ENCODE data around the gene SHB.

Gene SHB

DNA sequence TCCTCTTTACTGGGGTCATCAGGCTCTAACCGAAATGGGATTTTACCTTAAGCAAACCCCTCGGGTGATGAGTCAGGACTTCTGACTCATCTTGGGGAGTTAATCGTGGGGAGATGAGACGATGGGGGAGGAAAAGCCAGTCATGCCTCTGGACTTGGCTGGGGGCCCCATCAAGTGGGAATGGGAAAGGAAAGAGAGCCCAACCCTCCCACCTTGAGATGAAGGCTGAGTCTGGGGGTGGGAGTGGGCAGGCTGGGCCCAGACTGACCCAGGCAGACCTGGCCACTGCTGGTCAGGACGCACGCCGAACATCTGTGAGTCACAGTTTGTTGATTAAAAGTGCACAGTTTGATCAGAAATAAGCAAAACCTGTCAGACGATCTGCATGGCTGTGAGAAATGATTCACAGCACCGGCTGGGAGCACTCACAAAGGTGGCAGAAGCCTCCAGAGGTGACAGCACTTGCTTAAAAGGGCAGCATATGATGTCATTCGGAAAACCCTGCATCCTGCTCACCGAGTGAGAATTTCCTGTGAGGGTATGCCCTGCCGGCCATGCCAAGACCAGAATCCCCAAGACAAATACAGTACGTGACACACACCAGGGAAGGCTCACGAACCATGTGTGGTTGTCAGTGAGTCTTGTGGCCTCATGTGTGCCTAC is 115.1 kb downstream of the SHB start:
- intact Hi-C loops (cut with DNase I; ENCODE audit: low total_unique reads) = loop anchor here (10.0 kb wide), 1 partner anchor 61 kb away; no protein-coding TSS in a partner anchor
- no peaks in the 10 kb centered on the region for H3K27me3 ChIP-seq
- no peaks in the 10 kb centered on the region for H3K9me3 ChIP-seq
- TF ChIP-seq, protein P1, sequence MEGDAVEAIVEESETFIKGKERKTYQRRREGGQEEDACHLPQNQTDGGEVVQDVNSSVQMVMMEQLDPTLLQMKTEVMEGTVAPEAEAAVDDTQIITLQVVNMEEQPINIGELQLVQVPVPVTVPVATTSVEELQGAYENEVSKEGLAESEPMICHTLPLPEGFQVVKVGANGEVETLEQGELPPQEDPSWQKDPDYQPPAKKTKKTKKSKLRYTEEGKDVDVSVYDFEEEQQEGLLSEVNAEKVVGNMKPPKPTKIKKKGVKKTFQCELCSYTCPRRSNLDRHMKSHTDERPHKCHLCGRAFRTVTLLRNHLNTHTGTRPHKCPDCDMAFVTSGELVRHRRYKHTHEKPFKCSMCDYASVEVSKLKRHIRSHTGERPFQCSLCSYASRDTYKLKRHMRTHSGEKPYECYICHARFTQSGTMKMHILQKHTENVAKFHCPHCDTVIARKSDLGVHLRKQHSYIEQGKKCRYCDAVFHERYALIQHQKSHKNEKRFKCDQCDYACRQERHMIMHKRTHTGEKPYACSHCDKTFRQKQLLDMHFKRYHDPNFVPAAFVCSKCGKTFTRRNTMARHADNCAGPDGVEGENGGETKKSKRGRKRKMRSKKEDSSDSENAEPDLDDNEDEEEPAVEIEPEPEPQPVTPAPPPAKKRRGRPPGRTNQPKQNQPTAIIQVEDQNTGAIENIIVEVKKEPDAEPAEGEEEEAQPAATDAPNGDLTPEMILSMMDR (IDR thresholded peaks at IDR 0.05) = no peak
- peaks cover 7 to 21% (median 15%) of the 10 kb centered on the region in 3 donors for H3K36me3 ChIP-seq
- no peak overlapping the region for H3K4me3 ChIP-seq
- peak overlapping the region; percentile 42 to 54 for H3K27ac ChIP-seq
- DNase-seq = no peak
- peaks cover 0 to 33% (median 15%) of the 10 kb centered on the region in 4 donors for H3K4me1 ChIP-seq

DNA sequence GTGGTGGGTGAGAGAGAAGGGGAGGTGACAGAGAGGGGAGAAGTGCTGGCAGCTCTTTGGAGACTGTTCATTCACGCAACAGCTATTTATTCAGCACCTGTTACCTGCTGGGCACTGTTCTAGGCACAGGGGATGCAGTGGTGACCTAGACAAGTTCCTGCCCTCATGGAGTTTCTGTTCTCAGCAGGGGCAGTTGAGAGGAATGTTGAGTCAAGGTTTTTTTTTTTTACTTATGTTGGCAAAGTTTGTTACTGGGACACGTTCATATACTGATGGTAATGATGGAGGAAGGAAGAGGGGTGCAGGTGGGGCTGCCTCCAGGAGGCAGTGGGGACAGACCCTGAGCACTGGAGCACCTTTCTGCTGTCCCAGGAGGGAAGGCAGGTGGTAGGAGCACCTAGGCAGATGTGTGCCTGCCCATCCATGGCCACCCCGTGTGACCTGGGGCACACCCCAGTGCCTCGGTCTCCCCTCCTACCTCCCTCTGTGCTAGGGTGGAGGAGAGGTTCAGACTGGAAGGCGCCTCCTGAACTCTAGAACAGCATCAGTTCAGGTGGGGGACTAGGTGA is 115.7 kb downstream of the SHB start:
- DNase-seq = no peak
- H3K4me3 ChIP-seq = no peak overlapping the region
- intact Hi-C loops (cut with DNase I; ENCODE audit: low total_unique reads) = loop anchor here (10.0 kb wide), 1 partner anchor 62 kb away; no protein-coding TSS in a partner anchor
- no peaks in the 10 kb centered on the region for H3K9me3 ChIP-seq
- H3K27ac ChIP-seq = peak overlapping the region; percentile 42 to 54
- no peaks in the 10 kb centered on the region for H3K27me3 ChIP-seq
- peaks cover 7 to 25% (median 15%) of the 10 kb centered on the region in 3 donors for H3K36me3 ChIP-seq
- peaks cover 0 to 39% (median 18%) of the 10 kb centered on the region in 4 donors for H3K4me1 ChIP-seq
- TF ChIP-seq, protein P1 (IDR thresholded peaks at IDR 0.05) = no peak

GRCh38 chr9:37952731-37953130 is 116.3 kb downstream of the SHB start:
- peaks cover 7 to 25% (median 16%) of the 10 kb centered on the region in 3 donors for H3K36me3 ChIP-seq
- H3K27me3 ChIP-seq = no peaks in the 10 kb centered on the region
- intact Hi-C loops (cut with DNase I; ENCODE audit: low total_unique reads) = loop anchor here (10.0 kb wide), 1 partner anchor 62 kb away; no protein-coding TSS in a partner anchor
- H3K4me1 ChIP-seq = peaks cover 0 to 45% (median 23%) of the 10 kb centered on the region in 4 donors
- H3K27ac ChIP-seq = peak overlapping the region; percentile 42 to 54
- DNase-seq = no peak
- no peak overlapping the region for H3K4me3 ChIP-seq
- TF ChIP-seq, protein P1 (IDR thresholded peaks at IDR 0.05) = no peak
- no peaks in the 10 kb centered on the region for H3K9me3 ChIP-seq

DNA sequence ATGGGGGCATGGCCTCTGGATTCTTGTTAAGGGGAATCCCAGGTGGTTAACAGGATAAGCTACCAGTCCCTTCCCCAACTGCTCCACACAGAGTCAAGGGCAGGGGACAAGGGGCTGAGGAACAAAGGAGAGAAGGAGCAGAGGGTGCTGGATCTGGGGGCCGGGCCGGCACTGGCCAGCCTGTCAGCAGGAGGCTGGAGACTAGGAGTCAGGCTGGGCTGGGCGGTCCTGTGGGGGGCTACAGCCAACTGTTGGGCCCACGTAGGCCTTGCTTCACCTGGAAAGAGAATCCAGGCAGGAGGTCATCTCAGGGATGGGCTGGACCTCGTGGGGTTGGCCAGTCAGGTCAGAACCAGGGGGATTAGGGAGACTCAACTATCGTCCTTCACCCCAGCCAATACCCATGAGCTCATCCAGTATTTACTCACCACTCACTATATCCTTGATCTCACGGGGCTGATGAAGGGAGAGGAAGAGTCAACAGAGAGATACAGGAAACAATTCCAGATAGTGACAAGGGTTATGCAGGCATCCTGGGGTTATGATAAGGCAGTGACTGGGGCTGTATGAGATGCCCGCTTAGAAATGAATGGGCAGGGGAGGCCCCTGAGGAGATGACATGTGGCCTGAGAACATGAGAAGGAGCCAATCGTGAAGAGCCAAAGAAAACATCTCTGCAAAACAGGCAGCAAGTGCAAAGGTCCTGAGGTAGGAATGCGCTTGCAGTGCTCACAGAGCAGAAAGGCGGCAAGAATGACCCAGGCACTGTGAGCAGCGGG is 117.2 kb downstream of the SHB start:
- Histone ChIP-seq H3K4me1 (peaks cover 0 to 50% (median 27%) of the 10 kb centered on the region in 4 donors), H3K27me3 (no peaks in the 10 kb centered on the region), H3K4me3 (no peak overlapping the region), H3K36me3 (peaks cover 7 to 32% (median 24%) of the 10 kb centered on the region in 3 donors), H3K9me3 (no peaks in the 10 kb centered on the region), H3K27ac (peak overlapping the region; percentile 3 to 13)
- TF ChIP-seq, protein P1 (IDR thresholded peaks at IDR 0.05) = no peak
- no peak for DNase-seq
- intact Hi-C loops (cut with DNase I; ENCODE audit: low total_unique reads) = loop anchor here (10.0 kb wide), 1 partner anchor 63 kb away; no protein-coding TSS in a partner anchor

DNA sequence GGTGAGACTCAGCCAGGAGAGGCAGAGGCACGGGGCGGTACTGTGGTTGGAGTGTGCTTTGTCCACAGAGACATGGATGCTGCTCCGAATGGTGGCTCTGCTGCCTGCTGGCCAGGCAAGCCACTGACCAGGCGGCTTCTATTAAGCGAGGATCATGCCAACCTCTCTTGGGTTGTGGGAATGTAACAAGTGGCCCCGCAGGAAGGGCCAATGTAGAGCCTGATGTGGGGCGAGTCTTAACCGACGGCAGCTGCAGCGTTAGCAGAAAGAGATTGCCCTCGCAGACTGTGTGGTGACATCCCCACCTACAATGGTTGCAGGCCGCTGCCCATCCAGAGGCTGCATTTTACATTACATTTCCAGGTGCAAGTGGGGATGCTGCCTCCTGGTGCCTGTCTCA is 118.5 kb downstream of the SHB start:
- H3K36me3 ChIP-seq = peaks cover 5 to 40% (median 29%) of the 10 kb centered on the region in 3 donors
- DNase-seq = no peak
- no peak overlapping the region for H3K4me3 ChIP-seq
- H3K4me1 ChIP-seq = peaks cover 0 to 52% (median 27%) of the 10 kb centered on the region in 4 donors
- TF ChIP-seq, protein P1 (IDR thresholded peaks at IDR 0.05) = no peak
- no peaks in the 10 kb centered on the region for H3K27me3 ChIP-seq
- no peak overlapping the region for H3K27ac ChIP-seq
- intact Hi-C loops (cut with DNase I; ENCODE audit: low total_unique reads) = loop anchor here (10.0 kb wide), 1 partner anchor 64 kb away; no protein-coding TSS in a partner anchor
- no peaks in the 10 kb centered on the region for H3K9me3 ChIP-seq
